Left lobe of liver (tissue), 2 donors: Measurements from ENCODE around the gene USP13. TPM values are rescaled to one million over a fixed set of nuclear protein-coding genes. Genes with fewer than 3 reads are reported as not detected.
A peak's percentile ranks its signal among the peaks of the same experiment; 100 is the strongest.

ENCODE experiments used
- ATAC-seq: fragments of 200-7000 bp; cut with Tn5 transposase; one replicate; pipeline ENCODE4 v1.9.1; 2020; ENCODE audit warnings: mild to moderate bottlenecking, moderate library complexity
- DNase-seq: peaks from one replicate; pipeline ENCODE4 v3.0.0-alpha.2; 2020; ENCODE audit warnings: low spot score
- total RNA-seq: library from RNA; stranded (reverse); gene quantifications from one replicate; pipeline ENCODE4 v1.2.1, GENCODE V29; 2021
- donor health status: DM: no; HTN: no; CAD: no; lungs with moderate emphysema.
- donor health status: DM: no; HTN: yes; CAD: no.

USP13 gene
- total RNA-seq, 1 donor from 2014 or later: 6.3 TPM

DNA sequence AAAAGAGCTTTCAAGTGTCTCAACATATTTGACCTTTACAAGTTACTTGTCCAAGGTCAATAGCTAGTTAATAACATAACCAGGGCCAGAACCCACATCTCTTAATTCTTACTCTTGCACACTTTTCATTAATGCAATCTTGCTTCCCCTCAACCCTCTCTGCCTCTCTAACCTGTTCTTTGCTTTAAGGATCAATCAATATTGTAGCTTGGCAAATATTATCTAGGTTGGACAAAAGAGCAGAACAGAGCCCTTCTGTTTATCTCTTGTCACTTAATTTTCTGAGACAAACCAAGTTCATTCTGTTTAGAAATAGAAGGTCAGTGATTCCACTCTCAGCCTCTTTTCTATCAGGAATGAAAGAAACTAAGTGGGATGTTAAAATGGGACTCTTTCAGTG, 180.5 kb downstream of the USP13 start:
- peak; percentile 66 for ATAC-seq
- no peak for DNase-seq

DNA sequence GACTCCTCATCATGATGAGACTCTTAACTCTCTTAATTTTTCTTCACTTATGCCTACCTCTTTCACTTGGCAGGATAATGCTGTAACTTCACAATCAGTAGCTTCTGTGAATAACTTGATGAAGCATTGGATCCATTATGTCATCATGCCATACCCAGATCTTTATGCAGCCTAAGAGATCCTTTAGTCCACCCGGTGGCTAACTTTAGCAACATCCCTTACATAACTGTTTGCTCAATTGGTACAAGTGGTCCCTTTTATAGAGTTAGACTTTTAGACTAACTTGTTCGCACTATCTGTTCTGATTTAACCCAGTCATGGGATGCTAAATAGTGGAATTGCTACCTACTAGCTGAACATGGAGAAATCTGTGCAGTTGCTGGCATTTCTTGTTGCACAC, 184.5 kb downstream of the USP13 start:
- ATAC-seq: no peak

More for the DNA sequence above, 184.5 kb downstream of the USP13 start:
- no peak for DNase-seq

Other genes with a start within 250 kb of the USP13 start
- gene GNB4, start 201.6 kb upstream of the USP13 start, total RNA-seq: 3.3 TPM
- 11.8 TPM for gene ACTL6A, start 90.1 kb upstream of the USP13 start, total RNA-seq
- gene MRPL47, start 48.4 kb upstream of the USP13 start, total RNA-seq: 11.1 TPM
- gene NDUFB5, start 48.2 kb upstream of the USP13 start, total RNA-seq: 49.3 TPM